ENCODE measurements around the gene NRG3. TPM values are rescaled to one million over a fixed set of nuclear protein-coding genes. Genes with fewer than 3 reads are reported as not detected.

Gene NRG3
- total and polyA plus RNA-seq, 2 of the 8 experiments (the other 6 are each of a cell fraction or from before 2014, with no cell fraction given): 4.2 to 5.0 TPM

DNA sequence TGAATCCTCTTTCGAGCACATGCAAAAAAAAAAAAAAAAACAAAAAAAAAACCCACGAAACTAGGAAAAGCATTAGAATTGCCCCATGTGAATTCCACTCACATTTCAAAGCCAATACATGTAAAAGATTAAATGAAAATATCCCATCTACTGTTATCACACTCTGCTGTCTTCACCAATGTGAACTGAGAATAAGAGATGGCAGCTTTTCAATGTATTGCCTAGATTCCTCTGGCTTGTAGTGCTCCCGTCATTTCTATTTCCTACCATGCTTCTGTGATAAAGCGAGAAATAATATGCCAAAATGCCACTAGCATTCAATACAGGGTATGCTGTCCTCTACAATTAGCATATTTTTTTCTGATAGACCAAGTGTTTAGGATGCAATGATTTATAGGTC is 517.0 kb downstream of the NRG3 start:
- Histone ChIP-seq H3K79me1 (ENCODE audit: low read depth, low read length) (no peaks in the 10 kb centered on the region), H3K9ac (replicated peaks in 1 of 4; ENCODE audit: extremely low read depth in 1 of 4, low read depth in 3 of 4, low read length in 3 of 4) (no peak overlapping the region), H3K36me3 (ENCODE audit: control insufficient read depth in 2 of 4, insufficient read depth in 4 of 4, low read length in 3 of 4) (no peaks in the 10 kb centered on the region), H2BK15ac (ENCODE audit: low read length) (no peak overlapping the region), H4K91ac (replicated peaks; ENCODE audit: insufficient read length, low read length) (no peak overlapping the region), H2AFZ (ENCODE audit: low read length) (no peak overlapping the region), H3K4me1 (replicated peaks in 1 of 4; ENCODE audit: control insufficient read depth in 3 of 4, insufficient read depth in 4 of 4, low read length in 3 of 4) (0 out of 7 replicates have a peak, but pooled peaks cover 0 to 2% (median 0%) of the 10 kb centered on the region in 4 experiments), H2BK120ac (replicated peaks; ENCODE audit: low read depth, low read length) (no peak overlapping the region), H3K56ac (replicated peaks; ENCODE audit: insufficient read length, low read depth, low read length) (no peak overlapping the region), H3K27me3 (replicated peaks in 1 of 4; ENCODE audit: control insufficient read depth in 3 of 4, extremely low read depth in 1 of 4, insufficient read depth in 3 of 4, low read length in 3 of 4) (no peaks in the 10 kb centered on the region), H3K27ac (ENCODE audit: low read depth, low read length) (no peak overlapping the region), H3K4me2 (ENCODE audit: insufficient read depth in 1 of 2, low read depth in 2 of 2, low read length in 2 of 2) (no peak overlapping the region), H2AK5ac (ENCODE audit: low read depth, low read length) (no peak overlapping the region), H3K23ac (ENCODE audit: insufficient read length) (no peak overlapping the region), H4K8ac (ENCODE audit: extremely low read depth, insufficient read depth, low read length) (no peak overlapping the region), H3K4me3 (ENCODE audit: extremely low read depth in 1 of 4, insufficient read depth in 2 of 4, low read depth in 3 of 4, low read length in 4 of 4) (no peak overlapping the region), H2BK12ac (ENCODE audit: low read depth, low read length) (no peak overlapping the region), H2BK20ac (ENCODE audit: low read length) (no peak overlapping the region), H3K23me2 (ENCODE audit: low read depth, low read length) (peaks cover 2% of the 10 kb centered on the region; the same call in 1 of the 2 replicates), H2BK5ac (ENCODE audit: low read depth, low read length) (no peak overlapping the region), H3K18ac (ENCODE audit: extremely low read depth, low read length) (no peak overlapping the region), H3K79me2 (ENCODE audit: control insufficient read depth in 1 of 2, insufficient read depth in 2 of 2, low read length in 2 of 2) (no peaks in the 10 kb centered on the region), H3K4ac (replicated peaks; ENCODE audit: insufficient read length, low read depth, low read length) (no peak overlapping the region), H3K14ac (ENCODE audit: insufficient read length) (no peak overlapping the region), H3K9me3 (ENCODE audit: insufficient read depth in 2 of 2, low read depth in 1 of 2, low read length in 1 of 2) (no peaks in the 10 kb centered on the region), H4K20me1 (replicated peaks in 1 of 2; ENCODE audit: control insufficient read depth in 1 of 2, insufficient read depth in 2 of 2, low read length in 2 of 2) (no peaks in the 10 kb centered on the region), H4K5ac (ENCODE audit: insufficient read length, low read depth, low read length) (no peak overlapping the region)
- CTCF ChIA-PET (ENCODE audit: partially characterized antibody): interaction anchor here (0.5 to 5.7 kb wide), 2 partner anchors 14 to 56 kb away, joined by 4 to 29 read pairs; no protein-coding TSS in a partner anchor
- no peak for DNase-seq (ENCODE audit: low read depth in 1 of 2, low spot score in 2 of 2)
- POLR2A ChIA-PET (ENCODE audit: partially characterized antibody): no interaction called here
- no peak for FAIRE-seq
- 80% methylated on average over 2 of the region's 4 CpGs; no CpG with 5 or more reads in 1 of the 2 experiments for WGBS, 2 experiments (ENCODE audit: extremely low coverage in 1 of 2, insufficient coverage in 1 of 2, insufficient read length in 1 of 2, insufficient replicate concordance in 2 of 2, low coverage in 1 of 2, low lambda C conversion rate in 2 of 2, missing lambda C conversion rate in 1 of 2)
- TF ChIP-seq POLR2AphosphoS5 (IDR thresholded peaks at IDR 0.05; ENCODE audit: low read depth, low read length): no peak
